HG03175 (cell line): ENCODE data around the gene SHFL.

Source experiments
- ATAC-seq: cut with Tn5 transposase; IDR thresholded peaks from one replicate; pipeline ENCODE4 v1.9.1; 2021; ENCODE audit warnings: mild to moderate bottlenecking, moderate library complexity; ENCODE audit not compliant: unreplicated experiment

Gene SHFL

GRCh38 chr19:10085641-10086590 lies at the start of gene SHFL:
Gene SHFL, plus strand, starts transcription at chr19:10086317. Its CDS starts 111 bp downstream, at chr19:10086428.
- peak; percentile 86 for ATAC-seq

GRCh38 chr19:10036601-10037071 lies 49.5 kb upstream of the SHFL start:
- ATAC-seq, result no peak

- ATAC-seq, result no peak
These were observed 48.8 kb upstream of the SHFL start for GRCh38 chr19:10037367-10037766.

- ATAC-seq, result no peak
These were observed 48.3 kb upstream of the SHFL start for GRCh38 chr19:10037809-10038208.

GRCh38 chr19:10043286-10043927 lies 42.7 kb upstream of the SHFL start:
- no peak for ATAC-seq

- ATAC-seq, result no peak
These were observed 41.7 kb upstream of the SHFL start for GRCh38 chr19:10044390-10044789.

GRCh38 chr19:10045371-10045770 lies 40.7 kb upstream of the SHFL start:
- no peak for ATAC-seq

GRCh38 chr19:10049626-10050025 lies 36.5 kb upstream of the SHFL start:
- no peak for ATAC-seq

- no peak for ATAC-seq
These were observed 33.3 kb upstream of the SHFL start for GRCh38 chr19:10052602-10053360.

GRCh38 chr19:10061717-10062310 lies 24.3 kb upstream of the SHFL start:
- no peak for ATAC-seq

GRCh38 chr19:10068205-10068604 lies 17.9 kb upstream of the SHFL start:
- ATAC-seq, result no peak

GRCh38 chr19:10069046-10069445 lies 17.1 kb upstream of the SHFL start:
- ATAC-seq, result no peak

- ATAC-seq, result no peak
These were observed 15.2 kb upstream of the SHFL start for GRCh38 chr19:10070730-10071446.

- no peak for ATAC-seq
These were observed 12.0 kb upstream of the SHFL start for GRCh38 chr19:10074153-10074552.

- ATAC-seq, result no peak
These were observed 9.6 kb upstream of the SHFL start for GRCh38 chr19:10076535-10076934.

- no peak for ATAC-seq
These were observed 7.8 kb upstream of the SHFL start for GRCh38 chr19:10078329-10078728.

- ATAC-seq, result no peak
These were observed 7.1 kb upstream of the SHFL start for GRCh38 chr19:10079031-10079453.

GRCh38 chr19:10083911-10084310 lies 2.2 kb upstream of the SHFL start:
- ATAC-seq, result no peak

GRCh38 chr19:10084803-10085202 lies 1.3 kb upstream of the SHFL start:
- no peak for ATAC-seq

GRCh38 chr19:10086591-10087192 lies 575 bp downstream of the SHFL start:
- no peak for ATAC-seq
